T-helper 1 cell treated with Interleukin-12 subunit alpha and Interleukin-12 subunit beta and Interleukin-4 antibody, amounts not matched to agents 30 ng/mL and 1 ng/mL, for 36 hours (primary cell): ENCODE data around the gene JDP2. TPM values are rescaled to one million over a fixed set of nuclear protein-coding genes. Genes with fewer than 3 reads are reported as not detected.

Experiments used
- intact Hi-C: fragments of 100-400 bp; cut with micrococcal nuclease; formaldehyde crosslinking; loops from one replicate; pipeline ENCODE4 v1.15.1; 2024
- total RNA-seq: library from RNA; stranded (reverse); gene quantifications from 2 replicates; pipeline ENCODE4 v1.2.3, GENCODE V29; 2022

The JDP2 gene
- total RNA-seq, 1 donor from 2014 or later = 4.0 TPM

DNA sequence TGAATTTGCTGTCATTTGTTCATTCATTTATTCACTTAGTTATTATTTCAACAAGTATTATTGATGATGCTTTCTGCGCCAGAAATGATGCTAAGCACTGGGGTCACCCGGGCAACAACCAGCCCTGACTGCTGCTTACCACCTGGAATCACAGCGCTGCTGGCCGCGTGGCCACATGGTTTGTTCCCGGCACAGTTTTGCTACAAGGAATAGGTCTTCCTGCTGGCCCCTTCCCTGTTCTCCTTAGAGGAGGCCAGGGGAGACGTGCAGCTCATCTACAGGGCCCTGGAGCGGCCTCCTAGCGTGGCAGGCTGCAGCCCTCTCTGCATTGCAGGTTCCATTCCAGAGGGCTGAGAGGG lies 7.0 kb downstream of the JDP2 start:
- intact Hi-C loops = no loop called here

DNA sequence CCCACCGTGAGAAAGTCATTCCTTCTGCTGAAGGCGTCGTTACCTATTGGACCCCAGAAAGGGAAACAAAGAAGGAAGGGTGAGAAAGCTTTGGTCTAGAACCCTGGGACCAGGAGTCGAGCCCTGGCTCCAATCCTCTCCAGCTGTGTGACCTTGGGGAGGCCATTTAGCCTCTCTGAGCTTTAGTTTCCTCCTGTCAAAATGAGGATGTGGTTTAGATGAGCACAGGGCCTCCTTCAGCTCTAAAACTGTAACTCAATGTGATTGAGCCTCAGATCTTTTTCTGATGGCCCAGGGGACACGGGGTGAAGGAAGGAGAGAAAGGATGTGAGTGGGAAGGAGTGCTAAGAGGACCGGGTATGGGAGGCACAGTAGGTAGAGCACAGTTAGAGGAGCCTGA lies 7.7 kb downstream of the JDP2 start:
- intact Hi-C loops = no loop called here

DNA sequence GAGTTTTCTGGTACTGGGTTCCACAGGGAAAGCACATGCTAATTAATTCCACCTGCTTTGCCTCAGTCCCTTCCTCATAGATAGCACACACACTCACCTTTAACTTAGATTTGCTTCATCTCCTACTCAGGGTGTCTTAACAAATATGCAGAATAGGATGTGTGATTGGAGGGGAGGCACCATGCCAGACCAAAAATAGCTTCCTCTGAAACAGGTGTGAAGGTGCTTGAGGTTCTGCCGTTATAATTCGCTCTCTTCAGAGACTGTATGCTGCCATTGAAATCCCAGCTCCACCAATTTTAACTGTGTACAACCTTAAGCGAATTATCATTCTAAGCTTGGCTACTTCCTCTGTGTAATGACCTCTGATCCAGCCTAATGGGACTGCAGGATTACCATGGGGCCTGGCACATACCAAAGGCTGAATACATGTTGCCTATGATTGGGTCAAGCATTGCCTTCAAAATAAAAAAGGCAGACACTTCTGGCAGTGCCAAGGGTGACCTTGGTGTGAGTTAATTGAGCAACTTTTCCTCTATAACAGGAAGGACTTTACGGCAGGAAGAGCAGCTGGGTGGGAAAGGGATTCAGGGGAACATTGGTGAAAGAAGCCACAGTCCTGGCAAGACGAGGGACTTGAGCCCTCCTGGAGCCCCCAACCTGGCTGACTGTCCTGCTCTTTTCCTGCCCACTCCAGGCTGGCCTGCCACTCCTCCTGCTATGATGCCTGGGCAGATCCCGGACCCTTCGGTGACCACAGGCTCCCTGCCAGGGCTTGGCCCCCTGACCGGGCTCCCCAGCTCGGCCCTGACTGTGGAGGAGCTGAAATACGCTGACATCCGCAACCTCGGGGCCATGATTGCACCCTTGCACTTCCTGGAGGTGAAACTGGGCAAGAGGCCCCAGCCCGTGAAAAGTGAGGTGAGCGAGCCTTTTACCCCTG lies 9.7 kb downstream of the JDP2 start:
- intact Hi-C loops = no loop called here

DNA sequence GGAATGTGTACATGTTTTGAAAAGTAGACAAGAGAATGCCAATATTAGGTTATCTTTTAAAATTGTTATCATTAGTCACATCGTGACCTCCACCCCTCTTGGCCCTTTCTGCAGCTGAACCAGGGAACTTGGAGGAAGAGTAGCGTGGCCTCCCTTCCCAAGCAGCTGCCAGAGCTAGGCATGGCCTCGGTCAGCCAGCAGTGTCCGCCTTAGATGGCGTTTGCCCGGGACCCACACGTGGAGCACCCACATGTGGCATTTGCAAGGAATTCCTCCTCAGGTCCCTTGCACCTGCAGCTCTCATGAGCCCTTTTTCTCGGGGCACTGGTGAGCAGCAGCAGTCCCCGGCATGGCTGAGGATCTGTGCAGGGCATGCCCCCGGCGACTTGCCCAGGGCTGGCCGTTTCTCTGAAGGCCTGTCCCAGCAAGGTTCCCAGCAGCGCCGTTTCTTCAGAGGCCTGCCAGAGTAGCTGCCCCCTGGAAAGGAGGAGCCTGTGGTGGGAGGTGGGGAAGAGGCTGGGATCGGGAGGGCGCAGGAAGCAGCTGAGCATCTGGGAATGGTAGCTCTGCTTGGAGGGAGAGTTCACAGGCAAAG lies 10.8 kb downstream of the JDP2 start:
- intact Hi-C loops = no loop called here

DNA sequence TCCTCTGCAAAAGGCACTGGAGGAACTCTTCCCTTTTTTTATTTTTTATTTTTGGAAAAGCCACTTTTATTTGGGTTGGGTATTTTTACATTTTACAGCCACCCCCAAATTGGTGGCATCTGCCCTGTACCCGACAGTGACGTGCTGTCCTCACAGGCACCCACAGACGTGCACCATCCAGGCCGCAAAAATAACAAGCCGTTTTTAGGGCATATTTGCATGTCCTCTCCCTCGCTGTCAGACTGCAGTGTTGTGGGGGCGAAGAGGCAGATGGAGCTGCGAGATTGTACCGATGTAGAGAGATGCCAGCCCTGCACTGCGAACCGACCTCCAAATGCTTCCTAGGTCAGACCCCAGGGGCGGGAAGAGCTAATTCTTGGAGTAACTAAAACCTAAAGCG lies 12.2 kb downstream of the JDP2 start:
- intact Hi-C loops = no loop called here

DNA sequence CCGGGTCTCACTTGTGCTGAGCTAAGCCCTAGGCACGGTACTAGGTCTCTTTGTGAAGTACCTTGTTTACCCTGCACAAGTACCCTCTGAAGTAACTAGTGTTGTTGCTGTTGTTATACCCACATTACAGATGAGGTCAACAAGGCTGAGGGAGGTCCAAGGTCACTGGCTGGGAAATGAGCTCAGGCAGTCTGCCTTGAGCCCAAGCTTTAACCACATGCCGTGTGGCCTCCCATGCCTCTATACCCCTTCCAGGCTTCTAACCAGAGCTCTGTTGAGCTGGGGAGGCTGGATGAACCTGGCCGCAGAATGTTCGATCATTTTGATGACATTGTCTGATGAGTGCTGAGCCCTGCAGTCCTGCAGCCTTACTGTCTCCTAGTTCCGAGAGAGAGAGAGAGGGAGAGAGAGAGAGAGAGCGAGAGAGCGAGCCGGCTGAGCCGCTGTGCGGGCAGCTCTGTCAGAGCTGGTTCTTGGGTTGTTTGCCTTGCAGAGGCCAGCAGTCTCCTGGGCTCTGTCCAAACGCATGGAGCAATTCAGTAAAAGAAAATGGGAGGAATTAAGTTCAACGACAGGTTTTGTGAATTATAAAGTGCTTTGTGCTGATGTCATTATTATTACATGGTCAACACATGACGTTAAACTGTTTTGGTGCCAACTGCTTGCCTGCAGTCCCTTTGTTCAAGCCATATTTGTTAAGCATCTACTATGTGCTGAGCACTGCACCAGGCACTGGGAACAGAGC lies 13.1 kb downstream of the JDP2 start:
- intact Hi-C loops = no loop called here

DNA sequence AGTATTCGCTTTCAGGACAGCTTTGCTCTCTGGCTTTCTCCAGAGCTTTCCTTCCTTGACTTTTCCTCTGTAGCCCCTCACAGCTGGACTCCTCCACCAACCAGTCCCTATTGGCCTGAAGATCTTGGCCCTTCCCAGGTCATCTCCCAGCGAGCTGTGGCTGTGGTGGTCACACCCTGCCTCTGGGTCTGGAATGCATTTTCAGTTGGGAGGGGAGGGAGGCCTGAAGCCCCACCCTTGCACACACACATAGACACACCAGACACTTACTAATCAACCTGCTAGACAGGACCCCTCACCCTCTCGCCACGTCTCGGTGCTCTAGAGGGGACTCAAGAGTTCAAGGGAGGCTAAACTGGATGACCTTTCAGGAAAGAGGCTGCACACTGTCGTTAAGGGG lies 13.9 kb downstream of the JDP2 start:
- intact Hi-C loops = no loop called here

DNA sequence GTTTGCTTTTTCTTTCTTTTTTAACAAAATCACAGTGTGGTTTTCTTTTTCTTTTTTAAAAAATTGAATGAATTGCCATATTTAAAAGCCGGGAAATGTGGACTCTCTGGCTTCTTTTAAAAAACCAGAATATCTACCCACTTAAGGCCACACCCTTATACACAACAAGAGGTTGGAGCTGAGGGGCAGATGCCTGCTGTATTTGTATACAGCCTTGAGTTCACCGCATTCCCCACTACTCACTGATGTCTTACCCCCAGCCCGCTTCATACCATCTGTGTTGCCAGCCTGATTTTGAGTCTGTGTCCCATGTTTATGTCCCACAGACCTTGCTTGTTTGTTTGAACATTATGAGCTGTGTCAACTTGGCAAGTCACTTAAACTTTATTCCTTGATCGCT lies 14.3 kb downstream of the JDP2 start:
- intact Hi-C loops = no loop called here

DNA sequence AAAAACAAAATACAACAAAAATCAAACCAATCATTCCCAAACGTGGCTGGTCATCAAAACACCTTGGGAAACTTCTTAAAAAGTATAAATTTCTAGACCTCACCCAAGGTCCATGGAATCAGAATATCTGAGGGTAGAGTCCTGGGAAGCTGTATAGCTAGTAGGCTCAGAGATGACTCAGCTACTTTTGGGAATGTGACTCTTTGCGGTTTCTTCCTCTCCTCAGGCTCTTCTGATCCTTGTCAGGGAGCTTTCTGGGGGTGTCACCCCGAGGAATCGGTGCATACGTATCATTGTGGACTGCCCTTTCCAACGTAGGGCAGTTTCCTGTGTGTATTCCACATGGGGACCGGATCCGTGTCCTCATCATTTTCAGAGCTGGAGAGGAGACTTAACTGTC lies 14.8 kb downstream of the JDP2 start:
- intact Hi-C loops = no loop called here

DNA sequence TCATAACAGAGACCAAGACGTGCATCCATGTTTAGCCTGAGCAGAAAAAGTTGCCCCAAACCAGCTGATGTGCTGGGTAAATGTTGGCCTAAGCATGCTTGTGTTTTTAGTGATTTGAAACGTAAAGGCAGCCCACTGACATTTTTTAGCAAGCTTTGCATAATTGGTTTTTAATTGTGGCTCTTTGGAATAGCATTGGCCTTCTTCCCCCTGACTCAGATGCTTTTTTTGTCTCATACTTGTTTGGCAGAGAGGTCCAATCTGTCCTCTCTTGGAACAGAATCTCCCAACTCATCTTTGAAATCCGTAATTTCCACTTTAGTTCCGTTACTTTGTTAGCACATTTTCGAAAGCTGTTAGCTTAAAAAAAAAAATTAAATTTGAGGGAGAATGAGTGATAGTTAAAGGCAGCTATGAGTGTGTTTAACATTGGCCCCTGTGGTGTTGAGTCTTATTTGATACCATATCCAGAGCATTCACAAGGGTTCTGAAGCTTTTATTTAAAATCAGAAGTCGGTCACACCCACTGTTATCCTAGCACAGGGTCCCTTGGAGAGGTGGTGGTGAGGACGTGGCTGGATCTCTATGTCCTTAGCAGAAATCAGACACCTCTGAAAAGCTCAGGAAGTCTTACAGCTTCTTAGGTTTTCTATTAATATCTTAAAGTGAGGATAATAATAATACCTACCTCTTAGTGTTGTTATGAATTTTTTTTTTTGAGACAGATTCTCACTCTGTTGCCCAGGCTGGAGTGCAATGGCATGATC lies 15.6 kb downstream of the JDP2 start:
- intact Hi-C loops = no loop called here

DNA sequence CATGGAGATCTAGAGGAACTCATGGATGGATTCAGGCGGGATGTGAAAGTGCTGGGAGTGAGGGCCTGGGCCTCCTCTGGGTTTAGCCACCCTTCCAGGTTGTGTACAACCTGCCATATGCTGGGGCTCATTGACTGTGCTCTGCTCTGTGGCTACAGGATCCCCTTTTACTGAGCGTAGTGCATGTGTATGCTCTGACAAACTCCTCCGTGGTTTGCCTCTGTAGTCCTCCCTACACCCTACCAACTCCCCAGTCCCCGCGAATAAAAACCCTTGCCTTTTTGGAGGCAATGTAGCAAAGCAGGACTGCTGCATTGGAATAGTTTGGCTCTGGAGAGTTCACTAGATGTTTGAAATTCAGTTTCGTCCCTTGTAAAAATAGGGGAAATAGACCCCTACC lies 17.4 kb downstream of the JDP2 start:
- intact Hi-C loops = no loop called here

DNA sequence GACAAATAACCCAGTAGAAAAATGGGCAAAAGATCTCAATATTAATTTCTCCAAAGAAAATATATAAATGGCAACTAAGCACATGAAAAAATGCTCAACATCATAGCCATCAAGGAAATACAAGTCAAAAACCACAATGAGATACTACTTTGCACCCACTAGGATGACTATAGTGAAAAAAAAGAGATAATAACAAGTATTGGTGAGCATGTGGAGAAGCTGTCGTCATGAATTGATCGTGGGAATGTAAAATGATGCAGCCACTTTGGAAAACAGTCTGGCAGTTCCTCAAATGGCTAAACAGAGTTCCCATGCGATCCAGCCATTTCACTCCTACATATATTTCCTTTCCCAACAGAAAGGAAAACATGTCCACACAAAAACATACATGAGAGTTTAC lies 18.1 kb downstream of the JDP2 start:
- intact Hi-C loops = no loop called here

DNA sequence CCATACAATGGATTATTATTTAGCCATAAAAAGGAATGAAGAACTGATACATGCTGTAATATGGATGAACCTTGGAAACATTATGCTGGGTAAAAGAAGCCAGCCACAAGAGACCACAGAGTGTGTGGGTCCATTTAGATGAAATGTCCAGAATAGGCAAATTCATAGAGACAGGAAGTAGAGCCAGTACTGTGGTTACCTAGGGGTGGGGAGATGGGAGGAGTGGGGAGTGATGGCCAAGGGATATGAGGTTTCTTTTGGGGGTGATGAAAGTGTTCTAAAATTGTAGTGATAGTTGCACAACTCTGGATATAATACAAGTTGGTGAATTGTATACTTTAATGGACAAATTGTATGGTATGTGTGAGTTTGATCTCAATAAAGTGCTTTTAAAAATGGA lies 18.6 kb downstream of the JDP2 start:
- intact Hi-C loops = no loop called here

DNA sequence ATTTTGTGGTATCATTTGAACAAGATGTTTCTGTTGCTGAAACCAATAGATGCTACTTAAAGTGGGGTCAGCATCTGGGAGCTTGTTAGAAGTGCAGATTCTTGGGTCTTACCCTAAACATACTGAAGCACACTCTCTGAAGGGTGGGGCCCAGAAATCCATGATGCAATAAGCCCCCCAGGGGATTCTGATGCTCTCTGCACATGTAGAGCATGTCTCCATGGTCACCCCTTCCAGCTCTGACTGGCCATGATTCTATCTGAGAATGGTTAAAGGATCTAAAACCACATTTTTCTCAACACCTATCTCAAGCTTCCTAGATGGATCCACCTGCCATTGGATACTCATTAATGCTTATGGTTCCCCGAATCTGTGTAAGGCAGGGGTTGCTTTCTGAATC lies 20.4 kb downstream of the JDP2 start:
- intact Hi-C loops = no loop called here

DNA sequence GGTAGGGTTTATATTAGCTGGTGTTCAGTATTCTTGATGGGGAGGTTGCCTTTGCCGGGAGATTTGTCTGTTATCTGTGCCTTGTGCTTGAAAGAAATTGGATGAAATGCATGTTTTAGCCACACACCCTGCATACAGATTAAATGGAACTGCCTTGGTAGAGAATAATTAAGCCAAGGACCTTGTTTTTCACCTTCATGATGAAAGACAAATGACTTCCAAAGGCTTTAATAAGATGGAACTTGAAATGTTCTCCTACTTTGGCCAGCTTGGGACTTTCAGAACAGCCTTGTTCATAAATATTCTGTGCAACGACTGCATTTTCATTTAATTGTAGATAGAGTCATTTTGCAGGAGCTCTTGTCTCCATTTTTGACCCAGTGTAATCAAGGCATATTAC lies 21.2 kb downstream of the JDP2 start:
- intact Hi-C loops = no loop called here

DNA sequence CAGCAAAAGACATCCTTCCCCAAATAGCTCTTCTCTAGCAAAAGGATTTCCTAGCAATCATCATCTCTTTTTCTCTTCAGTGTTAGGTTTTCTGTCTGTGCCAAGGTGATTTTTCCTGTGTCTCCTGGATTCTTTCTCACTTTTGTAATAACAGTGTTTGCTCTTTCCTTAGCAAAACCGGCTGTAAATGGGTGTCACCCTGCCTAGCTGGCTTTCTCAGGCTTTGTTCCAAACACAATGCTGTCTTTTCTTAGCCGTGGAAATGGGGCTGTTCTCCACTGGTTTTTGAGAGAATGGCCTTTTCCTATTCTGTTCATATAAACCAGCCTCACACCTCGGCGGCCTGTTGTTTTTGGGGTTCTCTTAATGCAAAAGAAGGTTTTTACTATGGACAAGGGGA lies 21.9 kb downstream of the JDP2 start:
- intact Hi-C loops = no loop called here

DNA sequence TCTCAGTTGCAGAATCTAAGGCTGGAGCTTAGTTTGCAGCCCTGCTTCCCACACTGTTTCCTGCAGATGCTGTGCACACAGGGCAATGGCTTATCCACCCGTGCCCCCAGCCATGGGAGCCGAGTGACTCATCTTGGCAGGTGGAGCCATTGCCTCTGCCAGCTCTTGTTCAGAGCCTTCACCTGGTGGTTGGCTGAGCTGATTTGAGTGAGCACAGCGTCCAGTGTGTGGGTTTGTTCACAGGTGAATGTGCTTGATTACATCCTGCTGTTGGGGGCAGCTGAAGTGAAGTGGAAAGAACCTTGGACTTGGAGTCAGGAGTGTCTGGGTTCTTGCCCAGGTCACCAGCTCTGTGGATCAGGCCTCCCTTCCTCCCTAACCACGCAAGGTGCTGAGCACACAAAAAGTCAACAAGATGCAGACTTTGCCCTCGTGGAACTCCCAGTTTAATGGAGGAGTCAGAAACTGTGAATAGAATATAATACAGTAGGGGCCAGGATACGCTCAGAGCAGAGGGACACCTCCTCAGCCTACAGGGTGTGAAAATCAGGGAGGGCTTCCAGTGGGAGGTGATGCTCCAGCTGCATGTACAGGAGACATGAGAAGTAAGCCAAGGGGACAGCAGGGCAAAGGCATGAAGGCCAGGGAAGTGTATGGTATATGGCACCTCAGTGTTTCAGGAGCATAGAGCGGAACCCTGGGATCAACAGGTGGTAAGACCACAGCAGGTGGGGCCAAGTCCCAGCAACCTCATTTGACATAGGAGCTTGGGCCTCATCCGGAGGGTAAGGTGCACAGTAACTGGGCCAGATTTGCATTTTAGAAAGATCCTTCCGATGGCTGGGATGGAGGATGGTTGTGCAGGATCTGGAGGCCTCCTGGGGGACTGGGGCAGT lies 22.8 kb downstream of the JDP2 start:
- intact Hi-C loops = no loop called here

DNA sequence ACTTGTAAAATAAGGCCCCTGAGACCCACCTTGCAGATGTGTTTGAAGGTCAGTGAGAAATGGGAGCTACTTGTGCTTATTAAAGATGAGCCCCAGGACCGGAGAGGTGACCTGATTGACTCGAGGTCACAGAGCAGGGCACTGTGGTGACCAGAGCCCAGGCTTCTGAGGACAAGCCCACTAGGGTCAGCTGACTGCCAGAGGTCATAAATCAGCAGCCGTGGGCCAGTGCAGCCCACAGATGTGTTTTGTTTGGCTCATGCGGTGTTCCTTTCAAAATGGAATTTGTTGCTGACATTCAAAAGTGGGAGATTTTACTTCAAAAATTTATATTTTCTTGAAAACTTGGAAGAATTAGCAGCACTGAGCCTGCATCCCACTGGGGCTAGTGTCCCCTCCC lies 24.5 kb downstream of the JDP2 start:
- intact Hi-C loops = no loop called here

DNA sequence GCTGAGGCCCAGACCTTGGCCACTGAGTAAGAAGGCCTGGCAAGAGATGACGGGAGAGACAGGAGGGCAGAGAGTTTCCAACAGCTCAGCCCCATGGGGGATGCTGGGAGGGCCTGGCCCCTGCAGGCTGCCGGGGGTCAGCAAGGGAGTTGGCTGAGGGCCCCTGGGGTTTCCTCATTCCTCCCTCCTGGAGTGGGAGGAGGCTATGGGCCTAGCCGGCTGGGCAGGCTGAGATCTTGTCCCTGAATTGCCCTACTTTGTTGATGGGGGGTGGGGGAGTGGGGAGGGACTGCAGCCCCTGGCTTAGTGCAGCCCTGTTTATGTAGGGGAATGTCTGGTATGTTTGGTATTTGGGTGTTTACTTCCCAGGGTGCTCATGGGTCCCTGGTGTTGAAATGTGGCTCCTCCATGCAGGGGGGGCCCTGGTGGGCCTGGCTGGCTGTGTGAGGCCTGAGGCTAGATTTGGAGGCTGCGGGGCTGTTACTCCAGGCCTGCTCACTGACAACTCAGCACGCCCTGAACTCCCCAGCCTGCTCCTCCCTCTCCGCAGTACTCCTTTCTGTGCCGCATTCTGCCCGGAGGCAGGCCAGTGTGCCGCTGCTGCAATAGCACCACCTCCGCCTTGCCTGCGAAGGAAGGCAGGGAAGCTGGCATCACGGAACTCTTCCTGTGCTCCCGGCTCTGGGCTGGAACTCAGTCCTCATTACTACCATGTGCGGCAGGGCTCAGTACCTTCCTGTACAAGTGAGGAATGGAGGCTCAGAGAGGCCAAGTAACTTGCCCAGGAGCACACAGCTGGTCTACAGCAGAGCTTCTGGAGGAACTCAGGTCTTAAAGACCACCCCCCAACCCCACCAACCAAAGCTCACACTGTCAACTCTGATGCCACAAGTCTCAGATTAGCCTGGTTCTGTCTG lies 25.3 kb downstream of the JDP2 start:
- intact Hi-C loops = no loop called here
